ENCODE results near the gene MFAP3. TPM values are rescaled to one million over a fixed set of nuclear protein-coding genes. Genes with fewer than 3 reads are reported as not detected.
"Not testable (repeated sequence)": the region's sequence is repeated elsewhere in the genome, so short reads cannot be mapped to it uniquely, and the experiment has no call there.

The MFAP3 gene
- total RNA-seq: 41.3 TPM

DNA sequence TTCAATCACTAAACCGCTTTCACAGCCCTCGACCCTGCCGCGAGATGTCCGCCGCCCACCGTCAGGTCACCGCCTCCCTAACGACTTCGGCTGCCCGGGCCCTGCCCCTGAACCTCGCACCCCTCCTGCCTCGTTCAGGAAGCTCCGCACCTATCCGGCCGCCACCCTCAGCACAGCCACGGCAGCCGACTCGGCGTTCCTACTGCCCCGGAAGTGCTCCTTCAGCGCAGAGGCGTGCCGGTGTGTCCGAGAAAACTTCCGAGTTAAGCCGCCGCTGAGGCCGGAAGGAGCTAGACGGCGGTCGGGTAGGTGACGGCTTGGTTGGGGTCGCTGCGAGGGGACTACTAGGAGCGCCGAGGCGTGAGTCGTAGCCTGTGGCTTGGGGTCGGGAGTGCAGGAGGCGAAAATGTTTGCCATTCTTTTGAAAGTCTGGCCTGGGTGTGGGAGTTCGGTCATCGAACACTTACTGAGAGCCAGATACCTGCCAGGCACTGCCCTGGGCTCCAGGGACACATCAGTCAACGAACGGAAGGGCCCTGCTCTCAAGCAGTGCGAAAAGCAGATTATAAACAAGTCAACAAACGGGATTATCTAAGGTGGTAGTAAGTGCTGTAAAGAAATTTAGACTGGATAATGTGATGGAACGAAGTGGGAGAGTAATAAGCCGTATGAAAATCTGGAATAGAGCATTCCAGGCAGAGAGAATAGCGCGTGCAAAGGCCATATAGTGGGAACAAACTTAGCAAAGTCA lies at the start of gene MFAP3, which contains the start of gene FAM114A2:
Gene MFAP3 (plus strand): TSS at position 261 of the 751 bp plus-strand sequence. CDS start 10,756 bp downstream, outside the sequence.
Gene FAM114A2 (minus strand): TSS at position 204 of the 751 bp plus-strand sequence. CDS start 3,957 bp downstream, outside the sequence.
- intact Hi-C loops (cut with DNase I): no loop called here
- ATAC-seq: peak; percentile 99

DNA sequence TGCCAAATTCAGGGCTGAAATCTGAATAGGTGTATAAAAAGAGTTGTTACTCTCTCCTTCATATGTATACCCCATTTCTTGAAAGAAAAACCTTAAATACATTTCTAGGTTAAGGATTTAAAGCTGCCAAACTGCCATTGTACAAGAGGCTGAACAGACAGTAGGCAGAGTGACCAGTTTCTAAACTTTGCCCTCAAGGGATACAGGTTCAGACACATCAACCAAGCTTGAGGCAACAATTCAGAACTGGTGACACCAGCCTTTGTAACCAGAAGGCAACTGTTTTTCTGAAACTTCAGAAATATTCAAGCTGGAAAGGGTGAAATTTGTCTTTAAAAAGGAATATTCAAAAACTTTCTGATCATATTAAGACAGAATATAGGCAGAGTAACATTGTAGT lies 47.6 kb upstream of the MFAP3 start:
- no peak for ATAC-seq
- intact Hi-C loops (cut with DNase I): no loop called here
- no peak for DNase-seq (ENCODE audit: low spot score)

More for the DNA sequence above, at the start of gene MFAP3, which contains the start of gene FAM114A2:
- peak; percentile 91 for DNase-seq (ENCODE audit: low spot score)

DNA sequence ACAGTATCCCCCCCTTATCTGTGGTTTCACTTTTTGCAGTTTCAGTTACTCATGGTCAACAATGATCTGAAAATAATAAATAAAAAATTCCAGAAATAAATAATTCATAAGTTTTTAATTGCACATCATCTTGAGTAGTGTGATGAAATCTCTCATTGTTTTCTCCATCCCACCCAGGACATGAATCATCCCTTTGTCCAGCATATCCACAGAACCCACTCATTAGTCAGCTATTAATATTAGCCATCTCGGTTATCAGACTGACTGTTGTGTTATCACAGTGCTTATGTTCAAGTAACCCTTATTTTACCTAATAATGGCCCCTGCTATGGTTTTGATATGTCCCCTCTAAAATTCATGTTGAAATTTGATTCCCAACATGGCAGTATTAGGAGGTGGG lies 40.8 kb upstream of the MFAP3 start:
- ATAC-seq: no peak
- intact Hi-C loops (cut with DNase I): no loop called here
- DNase-seq (ENCODE audit: low spot score): no peak

DNA sequence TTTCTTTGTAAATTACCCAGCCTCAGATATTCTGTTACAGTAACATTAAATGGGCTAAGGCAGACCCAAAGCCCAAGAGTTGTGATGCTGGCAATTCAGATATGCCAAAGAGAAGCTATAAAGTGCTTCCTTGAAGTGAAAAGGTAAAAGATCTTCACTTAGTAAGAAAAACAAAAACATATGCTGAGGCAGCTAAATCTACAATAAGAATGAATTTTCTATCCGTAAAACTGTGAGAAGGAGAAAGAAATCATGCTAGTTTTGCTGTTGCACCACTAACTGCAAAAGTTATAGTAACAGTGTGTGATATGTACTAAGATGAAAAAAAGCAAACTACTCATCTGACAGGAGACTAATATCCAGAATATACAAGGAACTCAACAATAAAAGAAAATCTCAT lies 40.0 kb upstream of the MFAP3 start:
- intact Hi-C loops (cut with DNase I): no loop called here
- DNase-seq (ENCODE audit: low spot score) (no peak), ATAC-seq (no peak)

DNA sequence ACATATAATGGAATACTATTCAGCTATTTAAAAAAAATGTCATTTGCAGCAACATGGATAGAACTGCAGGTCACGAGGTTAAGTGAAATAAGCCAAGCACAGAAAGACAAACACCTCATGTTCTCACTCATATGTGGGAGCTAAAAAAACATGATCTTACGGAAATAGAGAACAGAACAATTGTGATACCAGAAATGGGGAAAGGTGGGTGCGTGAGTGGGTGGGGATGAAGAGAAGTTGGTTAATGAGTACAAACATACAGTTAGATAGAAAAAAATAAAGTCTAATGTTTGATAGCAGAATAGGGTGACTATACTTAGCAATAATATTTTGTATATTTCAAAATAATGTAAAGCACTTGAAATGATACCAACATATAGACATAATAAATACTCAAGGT lies 38.8 kb upstream of the MFAP3 start:
- DNase-seq (ENCODE audit: low spot score) (no peak), ATAC-seq (no peak)
- intact Hi-C loops (cut with DNase I): no loop called here

DNA sequence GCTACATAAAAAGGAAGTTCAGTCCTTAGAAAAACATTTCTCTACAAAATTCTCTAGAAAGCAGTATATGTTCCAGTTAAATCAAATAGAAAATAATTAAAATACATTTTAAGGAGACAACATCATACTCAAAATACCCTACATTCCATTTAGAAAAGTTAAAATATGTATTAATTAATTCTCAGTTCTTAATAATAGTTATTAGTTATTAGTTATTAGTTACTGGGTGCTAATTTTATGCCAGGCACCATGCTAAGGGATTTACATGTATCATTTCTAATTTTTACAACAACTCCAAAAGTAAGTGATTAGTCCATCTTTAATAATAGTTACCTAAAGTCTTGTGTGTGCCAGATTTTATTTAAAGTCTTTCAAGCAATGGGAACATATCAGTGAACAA lies 38.1 kb upstream of the MFAP3 start:
- intact Hi-C loops (cut with DNase I): no loop called here
- no peak for ATAC-seq
- DNase-seq (ENCODE audit: low spot score): no peak

DNA sequence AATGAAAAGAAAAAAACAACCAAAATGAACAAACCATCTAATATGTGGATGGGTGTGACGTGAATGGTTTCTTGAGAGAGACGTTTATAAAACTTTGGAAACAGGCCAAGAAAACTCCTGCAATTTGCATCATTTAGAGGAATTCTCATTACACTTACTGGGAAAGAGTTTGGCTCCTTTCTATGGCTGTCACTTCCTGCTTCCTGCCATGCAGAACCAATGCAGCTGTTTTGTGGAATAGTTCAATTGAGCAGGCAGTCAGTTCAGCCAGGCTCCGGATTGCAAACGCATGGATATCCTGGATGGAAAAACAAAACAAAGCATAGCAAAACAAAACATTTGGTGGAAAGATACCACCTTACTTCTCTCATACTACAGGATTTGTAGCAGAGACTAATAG lies 36.7 kb upstream of the MFAP3 start:
- no peak for ATAC-seq
- DNase-seq (ENCODE audit: low spot score): no peak

DNA sequence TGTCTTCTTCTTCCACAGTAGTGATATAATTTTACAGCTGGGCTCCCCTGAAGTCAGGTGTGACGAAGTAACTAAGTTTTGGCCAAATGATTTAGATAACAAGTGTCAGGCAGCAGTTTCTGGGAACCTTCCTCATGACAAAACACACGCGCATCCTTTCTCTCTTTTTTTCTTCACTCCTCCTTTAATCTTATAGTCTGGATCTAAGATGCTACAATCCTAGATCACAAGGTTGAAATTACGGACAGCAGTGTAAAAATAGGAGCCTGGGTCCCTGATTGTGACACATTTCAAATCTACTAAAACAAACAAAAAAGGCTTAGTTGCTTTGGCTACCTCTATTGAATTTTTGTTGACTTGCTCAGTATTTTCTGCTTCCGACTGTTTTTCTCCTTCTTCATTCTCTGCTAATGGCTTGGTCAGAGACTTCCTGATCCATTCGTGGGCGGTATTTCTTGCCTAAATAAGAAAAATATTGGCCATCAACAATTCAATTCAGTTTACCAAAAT lies 36.2 kb upstream of the MFAP3 start:
- intact Hi-C loops (cut with DNase I): no loop called here
- ATAC-seq: no peak
- DNase-seq (ENCODE audit: low spot score): no peak

More for the DNA sequence above, 36.7 kb upstream of the MFAP3 start:
- intact Hi-C loops (cut with DNase I): no loop called here

DNA sequence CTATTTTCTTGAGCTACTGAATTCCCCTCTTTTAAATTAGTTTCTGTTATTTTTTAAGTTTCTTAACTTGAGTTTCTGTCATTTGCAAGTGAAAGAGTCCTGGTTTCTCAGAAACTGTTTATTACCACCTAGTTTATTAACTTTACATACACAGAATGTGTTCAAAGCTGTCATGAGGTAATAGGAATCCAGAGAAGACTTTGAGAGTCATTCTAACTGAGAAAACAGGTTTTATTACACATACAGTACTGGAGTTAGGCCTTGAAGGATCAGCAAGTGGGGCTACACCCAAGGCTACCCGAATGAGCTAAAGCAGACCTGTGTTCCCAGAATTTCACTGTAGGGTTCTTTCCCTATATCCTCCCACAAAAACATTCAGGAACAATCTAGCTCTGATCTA lies 33.1 kb upstream of the MFAP3 start:
- intact Hi-C loops (cut with DNase I): no loop called here
- DNase-seq (ENCODE audit: low spot score) (no peak), ATAC-seq (no peak)

DNA sequence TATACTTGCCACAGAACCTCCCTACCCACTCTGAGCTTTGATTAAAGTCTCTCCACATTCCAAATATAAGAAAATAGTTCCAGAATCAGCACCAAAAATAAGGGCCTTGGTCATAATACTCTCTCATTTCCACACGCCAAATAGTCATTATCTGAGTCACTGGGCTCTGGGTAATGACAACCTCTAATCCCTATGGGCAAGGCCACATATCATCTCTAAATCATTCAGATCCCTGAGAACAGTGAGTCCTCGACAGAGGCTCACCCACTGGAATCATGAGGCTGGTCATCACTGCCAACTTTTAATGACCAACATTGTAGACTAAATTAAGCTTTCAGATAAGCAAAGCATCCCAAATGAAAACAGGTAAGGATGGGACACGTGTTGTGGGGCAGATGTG lies 28.1 kb upstream of the MFAP3 start:
- intact Hi-C loops (cut with DNase I): no loop called here
- DNase-seq (ENCODE audit: low spot score): no peak
- no peak for ATAC-seq

DNA sequence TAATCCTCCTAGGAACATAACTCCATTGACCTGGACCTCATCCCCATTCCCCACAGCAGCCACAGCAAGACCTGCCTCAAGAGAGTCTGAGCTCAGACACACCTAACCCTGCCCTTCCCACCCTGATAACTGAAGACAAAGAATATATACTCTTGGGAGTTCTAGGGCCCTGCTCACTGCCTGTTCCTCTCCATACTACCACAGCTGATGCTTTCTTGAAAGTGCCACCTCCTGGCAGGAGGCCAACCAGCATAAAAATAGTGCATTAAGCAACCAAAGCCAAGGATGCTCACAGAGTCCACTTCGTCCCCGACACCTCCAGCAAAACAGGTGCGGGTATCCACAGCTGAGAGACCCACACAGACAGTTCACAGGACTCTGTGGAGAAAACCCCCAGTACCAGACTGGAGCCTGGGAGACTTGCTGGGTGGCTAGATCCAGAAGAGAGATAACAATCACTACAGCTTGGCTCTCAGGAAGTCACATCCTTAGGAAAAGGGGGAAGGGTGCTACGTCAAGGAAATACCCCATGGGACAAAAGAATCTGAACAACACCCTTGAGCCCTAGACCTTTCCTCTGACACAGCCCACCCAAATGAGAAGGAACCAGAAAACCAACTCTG lies 23.6 kb upstream of the MFAP3 start:
- no peak for DNase-seq (ENCODE audit: low spot score)
- ATAC-seq: no peak
- intact Hi-C loops (cut with DNase I): no loop called here

DNA sequence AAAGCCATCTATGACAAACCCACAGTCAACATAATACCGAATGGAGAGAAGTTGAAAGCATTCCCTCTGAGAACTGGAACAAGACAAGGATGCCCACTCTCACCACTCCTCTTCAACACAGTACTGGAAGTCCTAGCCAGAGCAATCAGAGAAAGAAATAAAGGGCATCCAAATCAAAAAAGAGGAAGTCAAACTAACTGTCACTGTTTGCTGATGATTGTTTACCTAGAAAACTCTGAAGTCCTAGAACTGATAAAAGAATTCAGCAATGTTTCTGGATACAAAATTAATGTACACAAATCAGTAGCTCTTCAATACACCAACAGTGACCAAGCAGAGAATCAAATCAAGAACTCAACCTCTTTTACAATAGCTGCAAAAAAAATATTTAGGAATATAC lies 19.8 kb upstream of the MFAP3 start:
- ATAC-seq; intact Hi-C loops (cut with DNase I); DNase-seq (ENCODE audit: low spot score): not testable (repeated sequence)

DNA sequence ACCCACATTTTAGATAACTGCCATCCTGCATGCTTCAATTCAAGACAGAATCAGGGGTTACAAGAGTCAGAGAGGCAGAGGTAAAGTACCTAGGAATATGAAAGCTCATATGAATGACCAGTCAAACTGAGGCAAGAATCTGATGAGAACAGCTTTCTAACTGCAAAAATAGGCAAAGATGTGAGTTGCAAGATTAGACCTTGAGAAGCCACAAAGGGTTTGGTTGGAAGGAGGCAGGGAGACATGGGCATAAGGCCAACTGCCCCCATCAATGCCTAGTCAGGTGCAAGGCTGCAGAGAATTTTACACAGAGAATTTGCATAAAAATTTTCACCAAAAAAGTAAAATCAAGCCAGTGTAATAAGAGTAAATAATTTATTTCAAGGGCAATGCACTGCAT lies 12.8 kb upstream of the MFAP3 start:
- intact Hi-C loops (cut with DNase I): no loop called here
- ATAC-seq (no peak), DNase-seq (ENCODE audit: low spot score) (no peak)

DNA sequence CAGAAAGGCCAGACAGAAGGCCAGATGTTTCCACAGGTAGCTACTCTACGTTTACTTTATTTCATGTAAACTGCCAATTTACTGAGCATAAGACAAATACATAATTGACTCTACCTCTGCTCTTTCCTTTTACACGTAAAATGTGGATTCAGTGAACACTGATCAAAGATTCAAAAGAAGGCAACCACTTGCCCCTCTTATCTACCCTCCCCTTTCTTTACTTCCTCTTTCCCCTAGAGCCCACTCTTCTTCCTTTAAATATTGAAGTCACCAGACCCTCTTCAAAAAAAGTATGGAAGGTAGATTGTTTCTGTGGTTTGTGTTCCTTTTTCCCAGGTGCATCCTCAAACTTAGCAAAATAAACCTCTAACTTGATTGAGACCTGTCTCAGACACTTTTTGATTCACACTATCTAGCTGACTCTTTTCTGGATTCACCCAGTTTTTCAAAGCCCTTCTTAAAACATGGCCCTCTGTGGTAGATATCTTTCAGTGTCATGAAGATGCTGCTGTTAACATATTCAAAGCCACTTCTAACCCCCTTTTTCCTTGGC lies 6.8 kb upstream of the MFAP3 start:
- DNase-seq (ENCODE audit: low spot score) (no peak), ATAC-seq (no peak)
- intact Hi-C loops (cut with DNase I): no loop called here

DNA sequence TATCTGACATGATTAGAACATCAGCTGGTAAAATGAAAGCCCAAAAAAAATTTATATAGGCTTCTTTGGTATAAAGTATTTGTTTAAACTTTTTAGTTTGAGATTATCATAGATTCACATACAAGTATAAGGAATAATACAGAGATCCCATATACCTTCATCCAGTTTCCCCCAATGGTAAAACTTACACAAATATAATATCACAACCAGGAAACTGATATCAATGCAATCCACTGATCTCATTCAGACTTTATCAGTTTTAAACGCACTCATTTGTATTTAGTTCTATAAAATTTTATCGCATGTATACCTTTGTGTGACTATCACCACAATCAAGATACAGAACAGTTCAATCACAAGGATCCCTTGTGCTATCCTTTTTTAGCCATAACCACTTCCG lies 3.8 kb upstream of the MFAP3 start:
- intact Hi-C loops (cut with DNase I): no loop called here
- DNase-seq (ENCODE audit: low spot score): no peak
- ATAC-seq: no peak

DNA sequence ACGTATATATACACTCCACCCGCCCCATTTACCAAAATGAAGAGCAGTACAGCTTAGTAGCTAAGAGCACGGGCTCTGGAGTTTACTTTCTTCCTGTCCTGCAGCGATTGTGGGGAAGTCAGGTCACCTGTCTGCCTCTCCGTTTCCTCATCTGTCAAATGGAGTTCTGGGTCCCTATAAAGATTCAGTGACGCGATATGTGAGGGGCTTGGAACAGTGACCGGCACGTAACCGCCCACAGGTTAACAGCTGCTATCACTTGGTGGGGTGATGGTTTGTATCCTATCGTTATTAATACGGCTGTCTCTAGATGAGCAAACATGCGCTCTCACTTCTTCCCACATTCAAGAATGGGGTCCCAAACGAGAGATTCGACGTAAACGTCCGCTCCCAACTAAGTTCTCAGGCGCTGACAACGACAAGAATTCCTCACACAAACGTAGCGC lies 483 bp upstream of the MFAP3 start:
- ATAC-seq: peak; percentile 56
- no peak for DNase-seq (ENCODE audit: low spot score)
- intact Hi-C loops (cut with DNase I): no loop called here

DNA sequence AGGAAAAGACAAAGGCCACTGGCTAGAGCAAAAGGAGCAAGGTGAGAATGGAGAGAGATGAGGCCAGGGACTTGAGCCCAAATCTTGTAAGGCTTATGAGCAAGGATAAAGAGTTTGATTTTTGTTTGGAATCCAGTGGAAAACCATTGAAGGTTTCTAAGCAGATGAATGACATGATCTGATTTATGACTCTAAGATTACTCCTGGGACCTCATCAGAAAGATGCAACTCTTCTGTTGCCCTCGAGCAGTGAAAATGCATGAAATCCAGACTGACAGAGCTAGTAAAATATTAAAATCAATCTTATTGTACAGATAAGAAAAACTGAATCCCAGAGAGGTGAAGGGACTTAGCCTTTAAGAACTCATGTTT lies 677 bp downstream of the MFAP3 start:
- intact Hi-C loops (cut with DNase I): no loop called here
- ATAC-seq (no peak), DNase-seq (ENCODE audit: low spot score) (no peak)

DNA sequence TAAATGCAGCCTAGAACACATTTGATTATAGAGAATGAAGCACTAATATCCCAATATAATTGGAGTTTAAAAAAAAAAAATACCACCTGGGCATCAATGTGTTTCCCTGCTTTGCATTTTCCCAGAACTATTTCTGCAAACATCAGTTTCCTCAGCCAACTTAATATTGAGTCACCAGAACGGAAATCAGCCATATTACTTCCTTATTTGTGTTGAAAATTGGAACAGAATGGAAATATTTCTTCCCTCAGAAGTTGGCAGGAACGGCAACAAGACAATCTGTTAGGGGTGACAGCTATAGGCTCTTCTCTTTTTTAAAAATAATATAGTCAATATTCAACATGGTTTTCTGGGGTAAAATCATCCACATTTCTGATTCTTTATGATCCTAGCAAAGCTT lies 4.0 kb downstream of the MFAP3 start:
- intact Hi-C loops (cut with DNase I): no loop called here
- ATAC-seq (no peak), DNase-seq (ENCODE audit: low spot score) (no peak)

DNA sequence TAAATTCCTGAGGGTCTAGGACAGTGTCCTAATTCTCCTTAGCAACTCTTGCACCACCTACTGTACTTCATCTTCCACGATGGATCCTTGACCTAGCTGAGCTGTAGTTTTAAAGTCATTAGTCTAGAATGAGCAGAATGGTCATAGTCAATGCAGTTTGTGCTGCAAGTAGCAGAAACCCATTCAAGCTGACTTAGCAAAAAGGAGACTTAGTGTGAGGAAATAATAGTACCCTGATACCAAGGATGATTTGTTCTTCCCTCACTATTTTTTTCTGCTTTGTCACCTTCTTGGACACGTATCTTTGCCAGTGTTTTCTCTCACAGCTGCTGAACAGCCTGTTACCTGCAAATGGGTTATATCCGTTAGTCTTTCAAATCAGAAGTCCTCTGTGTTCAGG lies 5.3 kb downstream of the MFAP3 start:
- intact Hi-C loops (cut with DNase I): no loop called here
- DNase-seq (ENCODE audit: low spot score) (no peak), ATAC-seq (no peak)

DNA sequence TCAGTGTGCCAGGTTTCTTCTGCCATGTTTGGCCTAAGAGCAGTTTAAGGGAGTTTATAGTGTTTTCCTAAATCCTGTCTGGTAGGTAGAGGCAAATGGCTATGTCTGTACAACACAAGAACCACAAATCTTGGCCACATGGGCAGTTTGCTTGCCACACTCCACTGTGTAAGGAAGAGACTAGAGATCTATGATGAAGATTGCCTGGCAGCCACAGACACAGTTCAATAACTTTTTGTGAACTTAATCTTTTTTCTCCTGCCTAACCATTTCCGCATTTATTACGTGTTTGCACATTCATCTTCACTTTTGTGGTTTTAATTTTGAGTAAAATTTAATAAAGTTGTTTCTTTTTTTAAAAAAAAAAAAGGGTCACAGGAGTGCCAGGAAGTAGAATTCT lies 5.8 kb downstream of the MFAP3 start:
- DNase-seq (ENCODE audit: low spot score) (no peak), ATAC-seq (no peak)
- intact Hi-C loops (cut with DNase I): no loop called here

Data from sciatic nerve (tissue), 2 donors.